ENCODE data around the gene RPL36. TPM values are rescaled to one million over a fixed set of nuclear protein-coding genes. Genes with fewer than 3 reads are reported as not detected.

The RPL36 gene
- total and polyA plus RNA-seq, 2 of the 8 experiments (the other 6 are each of a cell fraction or from before 2014, with no cell fraction given) = 951 to 1,075 TPM

- peak in 1 of 2 experiments; percentile 35; a peak in 1 of 4 replicates for TF ChIP-seq SIN3A (conservative IDR thresholded peaks at IDR 0.05 in 1 of 2, IDR thresholded peaks at IDR 0.05 in 1 of 2; ENCODE audit: low read depth in 1 of 2, low read length in 2 of 2)
- no peak for TF ChIP-seq JUN (IDR thresholded peaks at IDR 0.05; ENCODE audit: low read depth, low read length)
- TF ChIP-seq MAFK (IDR thresholded peaks at IDR 0.05; ENCODE audit: low read depth, low read length) = no peak
- peak; percentile 69 for TF ChIP-seq BACH1 (IDR thresholded peaks at IDR 0.05; ENCODE audit: low read length)
- no peak for TF ChIP-seq RXRA (IDR thresholded peaks at IDR 0.05; ENCODE audit: insufficient read depth, low read depth, low read length)
- no peak for TF ChIP-seq KDM5A (IDR thresholded peaks at IDR 0.05; ENCODE audit: low read length)
- TF ChIP-seq RFX5 (IDR thresholded peaks at IDR 0.05; ENCODE audit: borderline replicate concordance, low read depth, low read length) = no peak
- TF ChIP-seq HDAC6 (IDR thresholded peaks at IDR 0.05; ENCODE audit: low read depth, low read length) = no peak
- 0 out of 2 replicates have a peak, but pooled peaks have one; percentile 67 for TF ChIP-seq SP1 (IDR thresholded peaks at IDR 0.05; ENCODE audit: low read depth, low read length)
- TF ChIP-seq SIX5 (IDR thresholded peaks at IDR 0.05; ENCODE audit: low read depth, low read length) = peak; percentile 91
- TF ChIP-seq EZH2 (IDR thresholded peaks at IDR 0.05; ENCODE audit: low read depth, low read length, severe bottlenecking) = no peak
- no peak for TF ChIP-seq SAP30 (IDR thresholded peaks at IDR 0.05; ENCODE audit: insufficient read depth, insufficient replicate concordance, low read length)
- TF ChIP-seq RAD21 (IDR thresholded peaks at IDR 0.05 in 1 of 2, conservative IDR thresholded peaks at IDR 0.05 in 1 of 2; ENCODE audit: low read depth in 2 of 2, low read length in 2 of 2) = no peak
- peak; percentile 21; the same call in 1 of the 2 replicates for TF ChIP-seq CHD2 (IDR thresholded peaks at IDR 0.05; ENCODE audit: low read length)
- no peak for TF ChIP-seq E2F6 (IDR thresholded peaks at IDR 0.05)
- TF ChIP-seq RBBP5 (IDR thresholded peaks at IDR 0.05; ENCODE audit: borderline replicate concordance, low read depth, low read length) = no peak; the same call in 1 of the 2 replicates
- TF ChIP-seq PHF8 (conservative IDR thresholded peaks at IDR 0.05; ENCODE audit: low read depth, low read length) = peak; percentile 41; the same call in 1 of the 2 replicates
- no peak for TF ChIP-seq ATF2 (IDR thresholded peaks at IDR 0.05; ENCODE audit: low read length)
- no peak for TF ChIP-seq TEAD4 (IDR thresholded peaks at IDR 0.05; ENCODE audit: low read depth, low read length)
- no peak for TF ChIP-seq JUND (IDR thresholded peaks at IDR 0.05; ENCODE audit: low read length)
- no peak for TF ChIP-seq SP2 (IDR thresholded peaks at IDR 0.05; ENCODE audit: low read length)
Measured at GRCh38 chr19:5680437-5681368, 9.4 kb upstream of the RPL36 start, which contains the start of the genes HSD11B1L and MICOS13 (continued).
